GM21737 (cell line): ENCODE data around the gene ST7.

Experiments
- ATAC-seq: cut with Tn5 transposase; IDR thresholded peaks from one replicate; pipeline ENCODE4 v1.9.1; 2021; ENCODE audit warnings: mild to moderate bottlenecking, moderate library complexity; ENCODE audit not compliant: unreplicated experiment

The ST7 gene

DNA sequence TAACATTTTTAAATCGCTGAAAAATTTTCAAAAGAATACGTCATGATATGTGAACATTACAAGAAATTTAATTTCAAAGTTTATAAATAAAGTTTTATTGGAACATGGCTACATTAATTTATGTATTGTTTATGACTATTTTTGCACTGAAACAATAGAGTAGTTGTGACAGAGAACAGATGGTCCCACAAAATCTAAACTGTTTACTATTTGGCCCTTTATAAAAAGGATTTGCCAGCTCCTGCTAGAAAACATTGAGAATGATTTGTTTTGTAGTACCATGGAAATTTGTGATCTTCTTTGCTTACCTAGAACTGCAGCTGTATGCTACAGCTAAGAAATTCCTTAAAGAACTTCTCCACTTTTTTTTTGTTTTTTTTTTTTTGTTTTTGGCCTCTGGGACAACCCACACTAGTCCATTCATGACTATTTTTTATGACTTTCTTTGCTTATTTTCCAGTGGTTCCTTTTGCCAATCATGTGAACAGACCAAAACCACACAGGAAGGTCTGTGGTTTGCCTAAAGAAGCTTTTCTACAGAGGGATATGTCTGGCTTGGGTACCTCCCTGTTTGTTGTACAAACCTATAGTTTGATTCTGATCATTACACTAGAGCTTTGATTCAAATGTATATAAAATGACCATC is 55.7 kb downstream of the ST7 start:
- ATAC-seq, result no peak

DNA sequence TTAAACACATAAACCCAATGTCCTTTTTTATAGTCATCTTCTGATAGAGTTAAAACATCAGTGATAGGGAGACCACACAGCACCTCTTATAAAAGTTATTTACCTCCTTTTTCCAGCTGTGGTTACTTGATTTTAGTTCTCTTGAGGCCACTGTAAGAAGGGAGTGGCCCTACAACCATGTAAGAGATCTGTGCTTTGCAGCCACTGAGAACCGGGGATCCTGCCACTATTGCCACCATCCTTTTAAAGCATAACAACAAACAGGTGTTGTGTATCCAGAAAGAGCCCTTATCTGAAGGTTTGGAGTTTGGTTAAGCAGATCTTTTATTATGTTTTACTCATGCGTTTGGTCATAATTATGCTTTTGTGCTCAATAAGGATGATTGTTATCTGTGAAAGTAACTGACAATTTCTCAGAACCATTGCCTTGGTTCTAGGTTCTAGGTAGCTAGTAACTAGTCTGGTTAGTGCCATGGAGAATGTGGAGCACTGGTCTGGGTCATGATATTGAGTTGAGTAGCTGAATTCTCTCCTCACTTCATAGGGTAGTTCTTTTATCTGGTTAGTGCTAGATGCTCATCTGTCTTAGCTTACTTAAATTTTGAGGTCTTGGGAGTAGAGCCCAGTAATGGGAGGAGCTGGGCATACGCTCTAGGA is 56.5 kb downstream of the ST7 start:
- no peak for ATAC-seq

DNA sequence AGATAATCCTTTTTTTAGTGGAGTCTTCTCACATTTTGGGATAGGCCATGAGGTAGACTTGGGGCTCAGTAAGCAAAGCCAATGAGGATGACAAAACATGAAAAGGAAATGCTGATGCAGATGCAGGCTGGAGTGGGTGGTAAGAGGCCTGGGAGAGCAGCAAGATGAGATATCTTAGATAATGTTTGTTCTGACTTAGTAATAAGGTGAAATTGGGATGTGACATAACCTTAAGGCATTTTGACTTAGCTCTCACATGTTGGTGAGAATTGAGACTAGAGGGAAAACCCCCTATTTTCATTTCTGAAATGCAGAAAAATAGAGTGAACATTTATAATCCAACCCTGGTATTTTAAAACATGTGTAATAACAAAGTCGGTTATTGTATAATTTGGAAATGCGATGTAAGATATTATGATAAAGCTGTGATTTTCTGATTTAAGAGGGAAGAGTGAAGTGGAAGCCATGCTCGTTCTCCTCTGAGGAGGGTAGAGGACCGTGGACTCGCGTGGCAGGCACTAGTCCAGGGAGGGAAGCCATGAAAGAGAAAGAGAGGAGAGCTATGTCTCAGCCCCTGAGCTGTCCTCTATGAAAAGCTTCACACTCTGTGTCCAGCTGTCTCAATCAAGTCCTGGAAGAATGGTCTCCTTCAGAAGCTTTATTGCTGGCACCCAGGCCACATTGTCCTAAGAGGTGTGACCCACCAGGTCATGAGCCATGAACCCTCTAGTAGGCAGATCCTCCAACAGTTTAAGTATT is 57.3 kb downstream of the ST7 start:
- peak; percentile 42 for ATAC-seq

DNA sequence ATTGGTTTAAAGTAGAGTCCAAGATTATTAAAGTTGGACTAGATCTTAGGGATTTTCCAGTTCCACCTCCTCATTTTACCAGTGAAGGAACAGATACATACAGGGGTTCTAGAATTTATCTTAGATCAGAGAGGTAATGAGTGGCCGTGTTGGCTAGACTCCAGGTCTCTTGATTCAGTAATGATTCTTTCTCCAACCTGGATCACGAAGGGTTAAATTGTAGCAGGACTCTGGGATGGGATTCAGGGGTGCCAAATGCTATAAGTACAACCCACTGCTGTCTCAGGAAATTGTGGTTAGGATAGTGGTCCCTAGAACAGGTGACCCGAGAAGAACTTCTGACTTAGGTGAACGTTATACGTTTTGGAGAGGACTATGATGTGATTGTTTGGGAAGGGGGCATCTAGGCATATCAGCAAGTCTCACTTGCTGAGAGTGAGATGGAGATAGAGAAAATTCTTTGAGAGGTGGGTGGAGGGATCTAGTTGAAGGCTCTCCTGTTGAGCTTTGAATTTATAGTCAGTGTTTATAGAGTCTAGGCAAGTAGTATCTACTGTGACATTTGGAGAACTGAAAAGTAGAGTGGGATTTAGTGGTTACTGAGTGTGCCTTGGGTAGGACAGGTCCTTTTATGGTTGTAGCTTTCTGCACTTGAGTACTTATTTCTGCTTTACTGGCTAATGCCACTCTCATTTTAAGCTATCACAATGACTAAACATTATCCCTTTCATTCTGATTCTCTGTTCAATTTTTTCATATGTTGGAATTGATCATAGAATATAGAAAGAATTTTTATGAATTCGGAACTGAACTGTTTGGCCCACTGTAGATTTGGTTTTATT is 58.3 kb downstream of the ST7 start:
- peak; percentile 77 for ATAC-seq

DNA sequence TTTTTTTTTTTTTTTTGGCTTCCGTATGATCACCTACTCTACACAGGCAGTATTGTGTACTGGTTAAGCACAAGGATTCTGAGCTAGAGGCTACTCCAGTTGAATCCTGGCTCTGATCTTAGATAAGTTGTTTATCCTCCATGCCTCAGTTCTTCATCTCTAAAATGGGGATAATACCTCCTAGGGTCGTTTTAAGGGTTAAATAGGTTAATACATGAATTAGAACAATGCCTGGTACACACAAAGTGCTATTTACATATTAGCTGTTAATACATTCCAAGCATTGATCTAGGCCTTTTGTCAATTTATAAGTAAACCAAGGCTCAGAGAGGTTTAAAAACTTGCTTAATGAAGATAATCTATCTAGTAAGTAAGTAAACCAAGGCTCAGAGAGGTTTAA is 59.0 kb downstream of the ST7 start:
- ATAC-seq, result peak; percentile 0

DNA sequence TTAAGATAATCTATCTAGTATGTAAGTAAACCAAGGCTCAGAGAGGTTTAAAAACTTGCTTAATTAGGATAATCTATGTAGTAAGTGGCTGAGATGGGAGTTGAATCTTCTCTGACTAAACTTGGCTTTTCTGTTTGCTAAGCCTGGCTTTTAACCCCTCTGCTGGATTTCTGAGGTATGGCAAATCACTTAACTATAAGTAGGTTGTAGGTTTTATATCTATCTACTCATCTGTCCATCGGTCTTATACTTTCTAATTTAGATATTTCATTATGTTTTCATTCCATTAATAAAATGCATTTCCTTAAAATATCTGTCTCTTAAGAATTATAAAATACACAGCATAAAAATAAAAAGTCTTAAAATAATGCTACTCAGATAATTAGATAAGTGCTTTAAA is 59.4 kb downstream of the ST7 start:
- ATAC-seq, result no peak

DNA sequence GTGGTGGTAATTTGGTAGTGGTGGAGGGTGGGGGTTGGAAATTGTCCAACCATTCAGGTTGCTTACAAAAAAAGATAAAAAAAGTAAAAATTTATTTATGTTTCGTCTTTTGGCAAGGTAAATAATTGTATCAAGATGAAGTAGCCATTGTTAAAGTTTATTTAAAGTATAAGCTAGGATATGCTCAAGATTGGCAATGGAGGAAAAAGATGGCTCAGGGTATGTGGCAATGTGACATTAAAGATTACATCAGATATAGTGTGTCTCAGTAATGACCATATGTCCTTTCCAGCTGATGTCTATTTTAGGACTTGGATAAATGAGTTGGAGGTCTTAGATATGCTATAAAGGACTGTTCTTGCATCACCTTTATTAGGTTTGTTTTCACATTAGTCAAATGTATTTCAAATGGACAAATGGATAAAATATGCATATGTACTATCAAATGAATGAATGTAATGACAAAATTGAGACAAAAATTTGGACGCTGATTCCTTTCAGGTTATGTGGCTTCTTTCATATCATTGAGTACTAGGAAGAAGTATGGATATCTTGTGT is 60.9 kb downstream of the ST7 start:
- ATAC-seq, result no peak

DNA sequence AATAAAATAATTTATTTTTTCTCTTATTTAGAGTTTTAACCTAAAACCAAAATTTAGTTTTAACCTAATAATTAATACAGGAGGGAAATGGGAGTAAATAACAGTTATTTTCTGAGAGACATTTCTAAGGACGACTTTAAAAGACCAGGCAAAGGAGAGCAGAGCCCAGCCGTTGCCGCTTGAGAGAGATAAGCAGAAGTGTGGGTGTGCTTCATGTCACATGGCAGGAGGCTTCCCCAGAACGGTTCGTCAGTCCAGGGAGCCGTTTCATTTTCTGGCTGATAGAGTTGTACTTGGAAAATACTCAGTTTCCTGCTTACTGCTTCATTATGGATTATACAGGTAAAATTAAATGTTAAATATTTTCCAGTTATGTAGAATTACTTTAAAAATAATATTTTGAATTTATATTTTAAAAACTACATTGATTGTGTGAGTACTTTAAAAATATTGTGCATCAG is 61.4 kb downstream of the ST7 start:
- ATAC-seq, result peak; percentile 29

DNA sequence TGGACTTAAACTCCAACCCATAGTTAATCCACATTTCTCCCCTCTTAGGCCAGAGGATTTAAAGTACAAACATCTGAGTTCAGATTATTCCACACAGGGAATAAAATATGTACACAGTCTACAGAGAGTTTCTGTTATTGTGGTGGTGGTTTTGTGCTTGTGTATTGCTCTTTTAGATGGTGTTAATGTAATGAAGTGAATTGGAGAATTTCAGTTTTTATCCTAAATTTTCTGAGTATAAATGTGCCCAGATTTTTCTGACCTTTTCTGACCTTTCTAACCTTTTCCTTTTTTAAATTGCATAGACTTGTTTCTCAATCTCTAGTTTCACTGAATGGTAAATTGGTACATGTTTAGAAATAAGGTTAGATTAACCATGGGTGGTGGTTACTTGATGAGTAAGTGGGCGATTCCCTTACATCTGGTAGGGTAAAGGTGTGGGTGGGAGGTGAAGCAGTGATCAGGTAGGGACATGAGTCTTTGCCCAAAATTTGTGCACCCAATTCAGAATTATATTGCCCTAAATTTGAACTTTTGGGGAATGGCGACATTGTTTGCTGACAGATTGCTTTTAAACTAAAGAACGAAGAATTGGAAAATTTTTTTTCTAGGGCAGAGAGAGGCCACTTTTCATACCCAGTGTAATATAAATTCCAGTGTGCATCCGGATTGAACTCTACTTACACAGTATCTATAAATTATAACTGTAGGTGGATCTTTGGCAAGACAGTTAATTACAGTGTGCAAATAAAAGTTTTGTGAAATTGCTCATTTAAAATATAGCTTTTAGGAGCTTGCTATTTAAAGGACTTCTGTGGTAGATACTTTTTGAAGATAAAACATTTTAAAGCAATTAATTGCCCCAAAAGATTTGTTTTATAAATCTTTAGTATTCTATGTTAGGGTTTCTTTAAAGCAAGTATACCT is 62.2 kb downstream of the ST7 start:
- no peak for ATAC-seq

DNA sequence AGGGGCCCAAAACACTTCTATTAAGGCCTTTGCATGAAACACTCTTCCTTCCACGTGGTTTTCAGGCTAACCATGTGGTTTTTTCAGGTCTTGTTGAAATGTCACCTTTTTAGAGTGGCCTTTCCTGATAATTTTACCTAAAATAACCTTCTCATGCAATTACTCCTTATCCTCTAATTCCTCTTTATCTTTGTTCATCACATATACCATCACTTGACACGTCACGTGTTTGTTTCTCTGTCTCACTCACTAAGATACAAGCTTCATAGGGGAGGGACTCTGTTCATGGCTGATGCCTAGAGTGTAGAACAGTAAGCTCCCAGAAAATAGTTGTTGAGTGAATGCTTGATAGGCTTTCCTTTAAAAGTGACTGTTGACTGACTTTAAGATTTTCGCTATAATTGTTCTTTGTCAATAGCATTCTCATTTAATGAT is 63.7 kb downstream of the ST7 start:
- no peak for ATAC-seq

DNA sequence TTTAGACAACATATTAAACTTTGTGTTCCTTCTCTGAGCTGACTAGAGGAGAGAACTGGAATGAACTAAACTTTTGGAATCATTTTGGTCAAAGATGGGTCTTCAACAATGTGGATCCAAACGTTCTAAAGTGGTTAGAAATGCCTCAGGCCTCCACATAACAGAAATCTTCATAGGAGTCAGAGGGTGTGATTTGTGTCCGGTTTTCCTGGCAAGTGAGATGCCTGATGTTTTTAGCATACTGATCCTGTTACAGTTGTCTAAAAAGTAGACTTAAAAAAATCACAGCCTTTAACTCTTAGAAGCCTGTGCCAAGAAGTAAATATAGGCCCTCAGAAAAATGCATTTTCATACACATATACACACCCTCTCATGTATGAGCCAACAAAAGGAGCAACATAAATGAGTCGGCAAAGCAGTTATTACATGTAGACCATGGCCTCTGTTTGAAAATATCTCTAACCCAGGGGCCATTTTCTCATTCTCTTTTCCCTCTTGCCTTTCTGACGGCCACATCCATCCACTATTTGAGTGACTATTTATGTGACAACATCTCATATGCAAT is 64.5 kb downstream of the ST7 start:
- no peak for ATAC-seq

DNA sequence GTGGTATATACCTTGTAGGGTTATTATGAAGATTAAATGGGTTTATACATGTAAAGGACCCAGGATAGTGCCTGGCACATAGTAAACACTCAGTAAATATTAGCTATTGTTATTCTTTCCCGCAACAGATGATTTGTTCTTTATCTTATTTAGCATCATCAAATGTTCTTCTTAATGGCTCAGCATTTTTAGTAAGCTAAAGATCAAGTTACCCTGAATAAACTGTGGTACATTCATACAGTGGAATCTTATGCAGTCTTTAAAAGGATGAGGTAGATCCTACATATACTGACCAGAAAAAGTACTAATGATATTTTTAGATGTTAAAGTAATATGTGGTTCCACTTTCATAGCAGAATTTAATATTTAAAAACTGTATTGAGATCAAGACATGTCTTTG is 65.4 kb downstream of the ST7 start:
- no peak for ATAC-seq

DNA sequence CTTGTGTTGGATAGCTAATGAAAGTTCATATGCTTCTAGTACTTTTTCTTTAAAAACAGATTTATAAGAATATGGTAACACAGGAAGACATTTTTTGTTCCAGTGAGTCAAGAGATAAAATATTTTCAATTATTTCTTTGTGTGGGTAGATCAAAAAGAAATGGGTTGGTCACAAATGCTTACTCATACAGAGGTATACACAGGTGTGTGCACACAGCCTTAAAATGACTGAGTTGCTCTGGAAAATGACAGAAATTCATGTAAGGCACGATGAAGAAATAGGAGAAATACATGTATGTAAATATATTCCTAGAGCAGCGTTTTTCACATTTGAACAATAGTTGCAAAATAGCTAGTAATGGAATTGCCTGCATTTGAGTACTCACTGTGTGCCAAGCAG is 66.0 kb downstream of the ST7 start:
- ATAC-seq, result no peak

DNA sequence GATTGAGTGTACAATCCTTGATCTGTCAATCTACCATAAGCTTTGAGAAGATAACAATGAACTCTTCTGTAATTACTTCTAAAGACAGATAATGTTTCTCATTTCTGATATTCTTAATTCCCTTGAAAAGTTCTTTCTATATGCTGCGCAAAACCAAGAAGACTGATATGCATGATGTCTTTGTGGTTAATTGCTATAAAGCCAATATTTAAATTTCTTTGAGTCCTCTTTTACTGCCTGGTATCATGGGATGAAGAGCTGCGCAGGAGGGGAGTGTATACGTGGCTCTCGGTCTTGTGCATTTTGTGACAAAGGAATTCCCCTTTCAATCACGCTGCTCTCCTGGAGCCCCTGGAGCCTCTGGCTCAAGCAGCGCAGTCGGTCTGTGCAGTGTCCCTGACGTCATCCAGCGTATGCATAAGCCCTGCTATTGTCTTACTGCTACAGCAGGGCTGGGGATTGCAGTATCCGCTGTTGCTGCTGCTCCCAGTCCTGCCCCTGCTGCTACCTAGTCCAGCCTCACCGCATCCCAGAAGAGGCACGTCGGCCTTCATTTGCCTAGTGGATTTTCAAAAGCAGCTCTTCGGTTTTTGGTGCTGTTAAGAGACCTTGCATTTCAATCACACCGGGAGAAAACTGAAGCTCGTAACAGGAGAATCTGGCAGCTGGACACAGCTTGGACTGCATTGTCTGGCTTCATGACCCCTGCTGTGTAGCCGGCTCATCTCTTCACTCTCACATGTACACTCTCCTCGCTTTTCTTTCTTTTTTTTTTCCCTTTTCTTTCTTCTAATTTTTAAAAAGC is 66.7 kb downstream of the ST7 start:
- ATAC-seq, result no peak

DNA sequence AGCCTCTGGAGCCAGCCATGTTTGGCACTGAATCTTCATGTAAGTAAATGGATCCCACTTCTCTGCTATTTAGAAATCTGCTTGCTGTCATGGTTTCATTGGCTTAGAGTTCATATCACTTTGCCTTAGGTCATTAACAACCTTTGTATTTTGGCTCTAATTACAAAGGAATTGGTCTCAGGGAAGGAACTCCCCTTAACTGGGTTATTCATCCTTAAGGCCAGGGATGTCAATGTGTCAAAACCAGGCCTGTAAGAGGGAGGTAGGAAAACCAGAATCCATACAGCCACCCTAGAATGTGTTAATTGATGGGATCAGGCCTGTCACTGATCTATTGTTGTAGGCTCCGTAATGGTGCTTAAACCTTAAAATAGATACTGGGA is 67.3 kb downstream of the ST7 start:
- no peak for ATAC-seq

DNA sequence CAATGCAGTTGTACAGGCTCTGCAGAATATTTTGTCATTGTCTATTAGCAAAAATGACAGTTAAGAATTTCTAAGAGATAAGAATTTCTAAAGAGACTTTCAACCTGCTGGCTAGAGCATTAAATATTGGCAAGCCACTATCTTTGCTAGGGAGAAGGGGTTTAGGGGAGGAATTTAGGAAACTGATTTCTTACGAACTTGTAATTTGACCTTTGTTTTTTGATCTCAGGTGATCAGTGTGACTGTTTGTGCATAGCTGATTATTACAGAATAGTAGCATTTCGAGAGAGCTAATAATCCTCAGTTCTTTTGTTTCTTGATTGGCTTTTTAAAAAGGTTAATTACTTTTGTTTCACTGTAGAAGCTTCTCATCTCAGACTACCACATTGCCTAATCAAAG is 68.1 kb downstream of the ST7 start:
- ATAC-seq, result no peak

DNA sequence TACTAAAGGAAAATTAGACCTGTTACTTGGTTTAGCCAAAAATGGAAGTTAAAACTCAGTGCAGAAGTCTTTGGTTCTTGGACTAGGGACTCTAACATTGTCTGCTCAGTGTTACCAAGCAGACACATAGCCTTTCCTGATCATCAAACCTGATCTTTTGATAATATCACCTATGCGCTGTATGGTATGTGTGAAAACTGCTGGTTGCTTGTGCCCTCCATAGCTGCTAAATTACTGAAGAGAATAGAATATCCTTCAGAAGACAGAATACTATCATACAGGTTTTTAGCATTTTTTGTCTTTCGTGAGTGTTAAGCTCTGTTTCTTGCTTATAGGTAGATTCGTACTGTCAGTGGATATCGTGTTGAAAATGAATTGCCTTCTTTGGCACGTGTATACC is 68.7 kb downstream of the ST7 start:
- no peak for ATAC-seq

DNA sequence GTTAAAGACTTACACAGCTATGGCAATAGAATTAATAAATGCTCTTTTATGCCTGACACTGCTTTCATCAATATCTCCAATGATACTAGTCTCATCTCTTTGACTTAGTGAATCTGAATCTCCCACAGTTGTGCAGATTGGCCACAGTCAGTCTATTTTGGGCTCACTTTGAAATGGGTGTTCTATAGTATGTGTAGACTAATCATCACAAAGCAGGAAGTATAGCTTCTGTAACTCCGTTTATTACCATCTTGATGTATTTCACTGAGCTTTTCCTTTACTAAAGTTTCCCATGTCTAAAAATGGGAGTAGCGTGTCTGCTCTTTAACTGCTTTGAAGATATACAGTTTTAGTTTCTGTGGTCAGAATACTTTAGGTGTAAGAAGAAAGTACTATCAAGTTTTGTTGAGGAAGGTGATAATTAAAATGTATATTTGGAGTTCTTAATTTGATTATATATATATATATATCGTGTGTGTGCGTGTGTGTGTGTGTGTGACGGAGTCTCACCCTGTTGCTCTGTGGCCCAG is 70.1 kb downstream of the ST7 start:
- ATAC-seq, result no peak
